ENCODE data around the gene FBXL16.

Gene FBXL16

DNA sequence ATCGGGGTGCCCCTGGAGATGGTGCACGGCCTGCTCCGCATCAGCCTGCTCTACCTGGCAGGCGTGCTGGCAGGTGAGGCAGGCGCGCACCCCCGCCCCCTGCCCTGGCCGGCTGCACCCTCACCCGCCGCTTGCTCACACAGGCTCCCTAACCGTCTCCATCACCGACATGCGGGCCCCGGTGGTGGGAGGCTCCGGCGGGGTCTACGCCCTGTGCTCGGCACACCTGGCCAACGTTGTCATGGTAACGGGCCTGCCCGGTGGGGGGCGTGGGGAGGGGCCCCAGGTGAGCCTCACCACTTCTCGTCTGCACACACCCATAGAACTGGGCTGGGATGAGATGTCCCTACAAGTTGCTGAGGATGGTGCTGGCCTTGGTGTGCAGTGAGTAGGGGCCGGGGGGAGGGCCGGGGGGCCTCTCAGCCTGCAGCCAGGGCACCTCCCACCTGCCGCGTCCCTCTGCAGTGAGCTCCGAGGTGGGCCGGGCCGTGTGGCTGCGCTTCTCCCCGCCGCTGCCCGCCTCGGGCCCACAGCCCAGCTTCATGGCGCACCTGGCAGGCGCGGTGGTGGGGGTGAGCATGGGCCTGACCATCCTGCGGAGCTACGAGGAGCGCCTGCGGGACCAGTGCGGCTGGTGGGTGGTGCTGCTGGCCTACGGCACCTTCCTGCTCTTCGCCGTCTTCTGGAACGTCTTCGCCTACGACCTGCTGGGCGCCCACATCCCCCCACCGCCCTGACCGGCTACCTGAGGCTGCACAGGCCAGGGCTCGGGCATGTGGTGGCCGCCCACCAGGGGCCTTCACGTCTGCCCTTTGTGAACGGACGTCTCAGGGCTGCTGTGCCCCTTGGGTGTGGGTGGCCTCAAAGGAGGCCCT lies 28.0 kb downstream of the FBXL16 start:
- Mint-ChIP-seq H3K9me3 (no peaks in the 10 kb centered on the region), H3K4me3 (no peak overlapping the region), H3K4me1 (ENCODE audit: low read depth) (peaks cover 12% of the 10 kb centered on the region), H3K27me3 (ENCODE audit: low read depth) (no peaks in the 10 kb centered on the region), H3K36me3 (ENCODE audit: low read depth) (peaks cover 7% of the 10 kb centered on the region), H3K27ac (no peak overlapping the region)

DNA sequence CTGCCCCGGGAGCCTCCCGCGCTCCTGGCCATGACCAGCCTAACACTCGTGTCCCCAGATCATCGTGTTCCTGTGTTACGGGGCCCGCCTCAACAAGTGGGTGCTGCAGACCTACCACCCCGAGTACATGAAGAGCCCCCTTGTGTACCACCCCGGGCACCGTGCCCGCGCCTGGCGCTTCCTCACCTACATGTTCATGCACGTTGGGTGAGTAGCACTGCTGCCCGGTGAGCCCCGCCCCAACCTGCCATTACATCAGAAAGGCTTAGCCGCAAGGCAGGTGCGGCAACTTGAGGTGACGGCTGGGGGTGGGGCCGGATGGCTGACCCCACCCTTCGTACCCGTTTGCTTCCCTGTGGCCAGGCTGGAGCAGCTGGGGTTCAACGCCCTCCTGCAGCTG lies 28.7 kb downstream of the FBXL16 start:
- no peaks in the 10 kb centered on the region for H3K9me3 Mint-ChIP-seq
- peaks cover 10% of the 10 kb centered on the region for H3K4me1 Mint-ChIP-seq (ENCODE audit: low read depth)
- peaks cover 3% of the 10 kb centered on the region for H3K36me3 Mint-ChIP-seq (ENCODE audit: low read depth)
- no peak overlapping the region for H3K4me3 Mint-ChIP-seq
- H3K27me3 Mint-ChIP-seq (ENCODE audit: low read depth): no peaks in the 10 kb centered on the region
- H3K27ac Mint-ChIP-seq: no peak overlapping the region

DNA sequence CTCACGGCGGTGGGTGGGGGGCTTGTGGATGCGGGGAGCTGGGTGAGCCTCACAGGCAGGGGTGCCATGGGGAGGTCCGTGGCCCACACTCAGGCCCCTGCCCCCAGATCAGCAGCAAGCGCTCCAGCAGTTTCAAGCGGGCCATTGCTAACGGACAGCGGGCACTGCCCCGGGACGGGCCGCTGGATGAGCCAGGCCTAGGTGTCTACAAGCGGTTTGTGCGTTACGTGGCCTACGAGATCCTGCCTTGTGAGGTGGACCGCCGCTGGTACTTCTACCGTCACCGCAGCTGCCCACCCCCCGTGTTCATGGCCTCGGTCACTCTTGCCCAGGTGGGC lies 29.1 kb downstream of the FBXL16 start:
- no peaks in the 10 kb centered on the region for H3K36me3 Mint-ChIP-seq (ENCODE audit: low read depth)

DNA sequence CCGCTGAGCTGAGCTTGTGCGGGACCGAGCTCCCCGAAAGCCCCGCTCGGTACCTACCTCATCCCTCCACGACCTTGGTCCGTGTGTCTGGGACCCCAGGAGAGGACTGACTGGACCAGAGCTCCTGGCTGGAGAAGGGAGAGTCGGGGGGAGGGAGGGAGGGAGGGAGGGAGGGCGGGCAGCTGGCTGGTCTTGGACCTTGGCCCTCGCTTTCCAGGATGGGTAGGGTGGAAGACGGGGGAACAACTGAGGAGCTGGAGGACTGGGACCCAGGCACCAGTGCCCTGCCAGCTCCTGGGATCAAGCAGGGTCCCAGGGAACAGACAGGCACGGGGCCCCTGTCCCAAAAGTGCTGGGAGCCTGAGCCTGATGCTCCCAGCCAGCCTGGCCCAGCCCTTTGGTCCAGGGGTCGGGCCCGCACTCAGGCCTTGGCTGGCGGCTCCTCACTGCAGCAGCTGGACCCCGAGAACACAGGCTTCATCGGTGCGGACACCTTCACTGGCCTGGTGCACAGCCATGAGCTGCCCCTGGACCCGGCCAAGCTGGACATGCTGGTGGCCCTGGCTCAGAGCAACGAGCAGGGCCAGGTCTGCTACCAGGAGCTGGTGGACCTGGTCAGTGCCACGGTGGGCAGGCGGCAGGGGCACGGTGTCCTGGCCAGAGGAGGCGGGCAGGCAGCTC lies 29.6 kb downstream of the FBXL16 start:
- no peaks in the 10 kb centered on the region for H3K9me3 Mint-ChIP-seq
- no peaks in the 10 kb centered on the region for H3K27me3 Mint-ChIP-seq (ENCODE audit: low read depth)
- no peaks in the 10 kb centered on the region for H3K36me3 Mint-ChIP-seq (ENCODE audit: low read depth)
- no peak overlapping the region for H3K4me3 Mint-ChIP-seq
- peaks cover 4% of the 10 kb centered on the region for H3K4me1 Mint-ChIP-seq (ENCODE audit: low read depth)
- H3K27ac Mint-ChIP-seq: no peak overlapping the region

More for the DNA sequence above, 29.1 kb downstream of the FBXL16 start:
- peaks cover 6% of the 10 kb centered on the region for H3K4me1 Mint-ChIP-seq (ENCODE audit: low read depth)
- H3K4me3 Mint-ChIP-seq: no peak overlapping the region
- H3K27ac Mint-ChIP-seq: no peak overlapping the region
- H3K9me3 Mint-ChIP-seq: no peaks in the 10 kb centered on the region
- no peaks in the 10 kb centered on the region for H3K27me3 Mint-ChIP-seq (ENCODE audit: low read depth)

GRCh38 chr16:674968-675883 lies 30.4 kb downstream of the FBXL16 start, which contains the start of gene RHBDL1:
TSS of gene RHBDL1 (plus strand) at chr16:675671. CDS start at chr16:675791, 120 bp downstream.
- no peaks in the 10 kb centered on the region for H3K36me3 Mint-ChIP-seq (ENCODE audit: low read depth)
- H3K4me1 Mint-ChIP-seq (ENCODE audit: low read depth): peaks cover 3% of the 10 kb centered on the region
- no peak within 1 kb of the TSS for H3K27ac Mint-ChIP-seq
- H3K4me3 Mint-ChIP-seq: no peak within 1 kb of the TSS
- H3K9me3 Mint-ChIP-seq: no peaks in the 10 kb centered on the region
- H3K27me3 Mint-ChIP-seq (ENCODE audit: low read depth): no peaks in the 10 kb centered on the region

GRCh38 chr16:674214-674881 lies 31.3 kb downstream of the FBXL16 start:
- Mint-ChIP-seq H3K36me3 (ENCODE audit: low read depth) (no peaks in the 10 kb centered on the region), H3K27me3 (ENCODE audit: low read depth) (no peaks in the 10 kb centered on the region), H3K27ac (no peak overlapping the region), H3K4me3 (no peak overlapping the region), H3K4me1 (ENCODE audit: low read depth) (peaks cover 2% of the 10 kb centered on the region), H3K9me3 (no peaks in the 10 kb centered on the region)

- no peaks in the 10 kb centered on the region for H3K36me3 Mint-ChIP-seq (ENCODE audit: low read depth)
- H3K4me1 Mint-ChIP-seq (ENCODE audit: low read depth): peaks cover 4% of the 10 kb centered on the region
- H3K27ac Mint-ChIP-seq: no peak overlapping the region
- H3K9me3 Mint-ChIP-seq: no peaks in the 10 kb centered on the region
- H3K4me3 Mint-ChIP-seq: no peak overlapping the region
- no peaks in the 10 kb centered on the region for H3K27me3 Mint-ChIP-seq (ENCODE audit: low read depth)
Measured at GRCh38 chr16:673399-673991, 32.1 kb downstream of the FBXL16 start.

DNA sequence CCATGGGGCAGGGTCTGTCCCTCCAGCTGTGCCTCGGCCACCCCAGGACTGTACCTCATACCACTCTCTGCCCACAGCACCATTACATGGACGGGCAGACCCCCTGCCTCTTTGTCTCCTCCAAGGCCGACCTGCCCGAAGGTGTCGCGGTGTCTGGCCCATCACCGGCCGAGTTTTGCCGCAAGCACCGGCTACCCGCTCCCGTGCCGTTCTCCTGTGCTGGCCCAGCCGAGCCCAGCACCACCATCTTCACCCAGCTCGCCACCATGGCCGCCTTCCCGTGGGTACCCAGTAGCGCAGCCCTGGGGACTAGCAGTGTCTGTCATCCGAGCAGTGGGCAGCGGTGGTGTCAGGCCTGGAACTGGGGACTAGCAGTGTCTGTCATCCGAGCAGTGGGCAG lies 32.8 kb downstream of the FBXL16 start:
- Mint-ChIP-seq H3K4me1 (ENCODE audit: low read depth) (peaks cover 4% of the 10 kb centered on the region), H3K4me3 (no peak overlapping the region), H3K9me3 (no peaks in the 10 kb centered on the region), H3K27me3 (ENCODE audit: low read depth) (no peaks in the 10 kb centered on the region), H3K36me3 (ENCODE audit: low read depth) (no peaks in the 10 kb centered on the region), H3K27ac (no peak overlapping the region)

GRCh38 chr16:672371-672770 lies 33.2 kb downstream of the FBXL16 start:
- Mint-ChIP-seq H3K27ac (no peak overlapping the region), H3K4me1 (ENCODE audit: low read depth) (peaks cover 6% of the 10 kb centered on the region), H3K27me3 (ENCODE audit: low read depth) (no peaks in the 10 kb centered on the region), H3K9me3 (no peaks in the 10 kb centered on the region), H3K36me3 (ENCODE audit: low read depth) (no peaks in the 10 kb centered on the region), H3K4me3 (no peak overlapping the region)

- Mint-ChIP-seq H3K27ac (no peak overlapping the region), H3K27me3 (ENCODE audit: low read depth) (no peaks in the 10 kb centered on the region), H3K36me3 (ENCODE audit: low read depth) (no peaks in the 10 kb centered on the region), H3K4me3 (no peak overlapping the region), H3K4me1 (ENCODE audit: low read depth) (peaks cover 6% of the 10 kb centered on the region), H3K9me3 (no peaks in the 10 kb centered on the region)
Measured at GRCh38 chr16:671353-672131, 34.1 kb downstream of the FBXL16 start.

- no peak overlapping the region for H3K4me3 Mint-ChIP-seq
- peaks cover 6% of the 10 kb centered on the region for H3K4me1 Mint-ChIP-seq (ENCODE audit: low read depth)
- no peaks in the 10 kb centered on the region for H3K9me3 Mint-ChIP-seq
- no peaks in the 10 kb centered on the region for H3K36me3 Mint-ChIP-seq (ENCODE audit: low read depth)
- H3K27me3 Mint-ChIP-seq (ENCODE audit: low read depth): no peaks in the 10 kb centered on the region
- no peak overlapping the region for H3K27ac Mint-ChIP-seq
Measured at GRCh38 chr16:670485-671352, 34.9 kb downstream of the FBXL16 start.

- Mint-ChIP-seq H3K4me1 (ENCODE audit: low read depth) (peaks cover 6% of the 10 kb centered on the region), H3K4me3 (peak overlapping the region; percentile 51), H3K27ac (no peak overlapping the region), H3K27me3 (ENCODE audit: low read depth) (no peaks in the 10 kb centered on the region), H3K9me3 (no peaks in the 10 kb centered on the region), H3K36me3 (ENCODE audit: low read depth) (no peaks in the 10 kb centered on the region)
Measured at GRCh38 chr16:669666-670065, 35.9 kb downstream of the FBXL16 start.
